Measurements from ENCODE around the gene ZBTB7A. TPM values are rescaled to one million over a fixed set of nuclear protein-coding genes. Genes with fewer than 3 reads are reported as not detected.

Gene ZBTB7A
- total RNA-seq, 2 experiments from 2014 or later, result 46.6 TPM

DNA sequence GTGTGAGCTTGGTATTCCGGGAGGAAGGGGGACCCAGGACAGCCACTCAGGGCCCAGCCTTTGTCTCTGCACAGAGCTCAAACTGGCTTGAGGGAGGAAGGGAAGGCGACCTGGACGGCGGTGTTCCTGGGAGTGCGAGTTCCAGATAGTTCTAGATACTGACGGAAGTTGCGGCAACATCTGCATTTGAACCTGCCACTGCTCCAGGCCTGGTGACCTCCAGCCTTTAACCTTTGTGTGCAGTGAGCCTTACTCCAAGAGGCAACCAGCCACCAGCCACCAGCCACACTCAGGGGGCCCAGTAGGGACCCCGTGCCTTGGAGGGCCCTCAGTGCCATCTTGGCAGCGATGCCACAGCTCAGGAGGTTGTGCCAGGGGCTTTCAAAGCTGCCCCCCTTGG, 15.5 kb upstream of the ZBTB7A start:
- intact Hi-C loops (cut with micrococcal nuclease), result no loop called here
- Mint-ChIP-seq H3K36me3 (ENCODE audit: low read depth) (peaks cover 2% of the 10 kb centered on the region), H3K9me3 (peaks cover 1% of the 10 kb centered on the region), H3K4me3 (no peak overlapping the region), H3K4me1 (ENCODE audit: low read depth) (peaks cover 51% of the 10 kb centered on the region), H3K27ac (no peak overlapping the region), H3K27me3 (no peaks in the 10 kb centered on the region)
- POLR2A ChIA-PET, result interaction anchor here (1.2 kb wide), 1 partner anchor 22 kb away, joined by 3 read pairs; no protein-coding TSS in a partner anchor
- TF ChIP-seq, protein P1, sequence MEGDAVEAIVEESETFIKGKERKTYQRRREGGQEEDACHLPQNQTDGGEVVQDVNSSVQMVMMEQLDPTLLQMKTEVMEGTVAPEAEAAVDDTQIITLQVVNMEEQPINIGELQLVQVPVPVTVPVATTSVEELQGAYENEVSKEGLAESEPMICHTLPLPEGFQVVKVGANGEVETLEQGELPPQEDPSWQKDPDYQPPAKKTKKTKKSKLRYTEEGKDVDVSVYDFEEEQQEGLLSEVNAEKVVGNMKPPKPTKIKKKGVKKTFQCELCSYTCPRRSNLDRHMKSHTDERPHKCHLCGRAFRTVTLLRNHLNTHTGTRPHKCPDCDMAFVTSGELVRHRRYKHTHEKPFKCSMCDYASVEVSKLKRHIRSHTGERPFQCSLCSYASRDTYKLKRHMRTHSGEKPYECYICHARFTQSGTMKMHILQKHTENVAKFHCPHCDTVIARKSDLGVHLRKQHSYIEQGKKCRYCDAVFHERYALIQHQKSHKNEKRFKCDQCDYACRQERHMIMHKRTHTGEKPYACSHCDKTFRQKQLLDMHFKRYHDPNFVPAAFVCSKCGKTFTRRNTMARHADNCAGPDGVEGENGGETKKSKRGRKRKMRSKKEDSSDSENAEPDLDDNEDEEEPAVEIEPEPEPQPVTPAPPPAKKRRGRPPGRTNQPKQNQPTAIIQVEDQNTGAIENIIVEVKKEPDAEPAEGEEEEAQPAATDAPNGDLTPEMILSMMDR (IDR thresholded peaks at IDR 0.05), result no peak
- no peak for ATAC-seq
- CTCF ChIA-PET, result no interaction called here
- DNase-seq, result no peak

DNA sequence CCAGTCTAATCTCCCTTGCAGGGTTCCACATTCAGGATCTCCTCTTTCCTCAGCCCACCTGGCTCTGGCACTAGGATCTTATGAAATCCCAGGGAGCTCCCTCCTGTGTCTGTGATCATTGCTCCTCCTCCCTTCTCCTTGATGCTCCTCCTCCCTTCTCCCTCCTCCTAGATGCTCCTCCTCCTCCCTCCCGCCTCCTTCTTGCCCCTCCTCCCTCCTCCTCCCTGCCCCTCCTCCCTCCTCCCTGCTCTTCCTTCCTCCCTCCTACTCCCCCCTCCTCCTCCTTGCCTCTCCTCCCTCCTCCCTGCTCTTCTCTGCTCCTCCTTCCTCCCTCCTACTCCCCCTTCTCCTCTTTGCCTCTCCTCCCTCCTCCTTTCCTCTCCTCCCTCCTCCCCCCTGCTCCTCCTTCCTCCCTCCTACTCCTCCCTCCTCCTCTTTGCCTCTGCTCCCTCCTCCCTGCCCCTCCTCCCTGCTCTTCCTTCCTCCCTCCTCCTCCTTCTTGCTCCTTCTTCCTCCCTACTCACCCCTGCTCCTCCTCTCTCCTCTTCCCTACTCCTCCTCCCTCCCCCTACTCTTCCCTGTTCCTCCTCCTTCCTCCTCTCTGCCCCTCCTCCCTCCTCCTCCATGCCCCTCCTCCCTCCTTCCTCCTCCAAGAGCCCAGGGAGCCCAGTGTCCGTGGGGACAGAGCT, 14.9 kb upstream of the ZBTB7A start:
- peaks cover 49% of the 10 kb centered on the region for H3K4me1 Mint-ChIP-seq (ENCODE audit: low read depth)
- POLR2A ChIA-PET, result interaction anchor here (0.8 to 1.2 kb wide), 3 partner anchors 17 to 32 kb away, joined by 3 read pairs; no protein-coding TSS in a partner anchor

GRCh38 chr19:4080473-4080872, 13.8 kb upstream of the ZBTB7A start:
- H3K36me3 Mint-ChIP-seq (ENCODE audit: low read depth), result peaks cover 2% of the 10 kb centered on the region
- ChIA-PET CTCF (no interaction called here), POLR2A (interaction anchor here (0.8 kb wide), 1 partner anchor 16 kb away, joined by 3 read pairs; no protein-coding TSS in a partner anchor)
- H3K27ac Mint-ChIP-seq, result no peak overlapping the region
- intact Hi-C loops (cut with micrococcal nuclease), result no loop called here
- no peak overlapping the region for H3K4me3 Mint-ChIP-seq
- H3K9me3 Mint-ChIP-seq, result peaks cover 1% of the 10 kb centered on the region
- H3K27me3 Mint-ChIP-seq, result no peaks in the 10 kb centered on the region
- H3K4me1 Mint-ChIP-seq (ENCODE audit: low read depth), result peaks cover 42% of the 10 kb centered on the region
- TF ChIP-seq, protein P1 (IDR thresholded peaks at IDR 0.05), result no peak
- no peak for ATAC-seq
- DNase-seq, result no peak

More for the DNA sequence above, 14.9 kb upstream of the ZBTB7A start:
- peaks cover 2% of the 10 kb centered on the region for H3K36me3 Mint-ChIP-seq (ENCODE audit: low read depth)
- DNase-seq (no peak), ATAC-seq (no peak)
- H3K9me3 Mint-ChIP-seq, result peaks cover 1% of the 10 kb centered on the region
- intact Hi-C loops (cut with micrococcal nuclease), result no loop called here
- CTCF ChIA-PET, result no interaction called here
- no peaks in the 10 kb centered on the region for H3K27me3 Mint-ChIP-seq
- no peak overlapping the region for H3K4me3 Mint-ChIP-seq
- TF ChIP-seq, protein P1 (IDR thresholded peaks at IDR 0.05), result no peak
- H3K27ac Mint-ChIP-seq, result no peak overlapping the region

GRCh38 chr19:4077800-4078684, 11.3 kb upstream of the ZBTB7A start:
- peak overlapping the region; percentile 49 for H3K4me3 Mint-ChIP-seq
- DNase-seq, result peak; percentile 77
- POLR2A ChIA-PET, result interaction anchor here (1.1 kb wide), 1 partner anchor 12 kb away, joined by 5 read pairs; no protein-coding TSS in a partner anchor
- ATAC-seq, result peak; percentile 41
- H3K27me3 Mint-ChIP-seq, result no peaks in the 10 kb centered on the region
- intact Hi-C loops (cut with micrococcal nuclease), result no loop called here
- H3K36me3 Mint-ChIP-seq (ENCODE audit: low read depth), result no peaks in the 10 kb centered on the region
- no peaks in the 10 kb centered on the region for H3K9me3 Mint-ChIP-seq
- peaks cover 36% of the 10 kb centered on the region for H3K4me1 Mint-ChIP-seq (ENCODE audit: low read depth)
- TF ChIP-seq, protein P1 (IDR thresholded peaks at IDR 0.05), result no peak
- H3K27ac Mint-ChIP-seq, result peak overlapping the region; percentile 84
- CTCF ChIA-PET, result interaction anchor here (1.2 to 1.4 kb wide), 2 partner anchors 63 to 93 kb away, joined by 3 to 4 read pairs; partner anchors contain the start of gene EEF2

All from activated CD8-positive, alpha-beta T cell treated with anti-CD3 and anti-CD28 coated beads for 36 hours (primary cell).